SU-DHL-6 (cell line): ENCODE data around the gene FBP1.

Source experiments
- H2AFZ ChIP-seq: fragments of 200-600 bp; sonication (generic); 2 replicates; pipeline ENCODE4 v1.6.1; 2014; ENCODE audit warnings: low read depth, mild to moderate bottlenecking, moderate library complexity, mixed read lengths, antibody characterized with exemption, low read length; ENCODE audit not compliant: severe bottlenecking
- H3F3A ChIP-seq: fragments of 200-600 bp; shearing (Covaris generic); 2 replicates; pipeline ENCODE4 v1.6.0; 2016; ENCODE audit warnings: antibody characterized with exemption, mild to moderate bottlenecking; ENCODE audit not compliant: insufficient read depth
- H3K27ac ChIP-seq: fragments of 200-600 bp; sonication (generic); 2 replicates; pipeline ENCODE4 v1.5.1; 2016; ENCODE audit warnings: low read depth, mild to moderate bottlenecking, low read length, moderate library complexity, mixed read lengths
- H3K27me3 ChIP-seq: fragments of 200-600 bp; sonication (generic), shearing (Covaris generic); 2 replicates; pipeline ENCODE4 v1.6.0; 2014; ENCODE audit warnings: mild to moderate bottlenecking, low read length
- H3K36me3 ChIP-seq: fragments of 200-600 bp; sonication (generic); 2 replicates; pipeline ENCODE4 v1.6.1; 2014; ENCODE audit warnings: mild to moderate bottlenecking, low read length, mixed read lengths
- H3K4me2 ChIP-seq: fragments of 300-600, 200-600 bp; shearing (Covaris generic), sonication (generic); 2 replicates; pipeline ENCODE4 v1.6.0; 2014; ENCODE audit warnings: low read length, low read depth, mild to moderate bottlenecking; ENCODE audit not compliant: poor library complexity, severe bottlenecking
- H3K4me3 ChIP-seq: fragments of 200-600 bp; sonication (generic); 2 replicates; pipeline ENCODE4 v1.5.1; 2014; ENCODE audit warnings: antibody characterized with exemption, low read length, mild to moderate bottlenecking, mixed read lengths; ENCODE audit not compliant: insufficient read depth, poor library complexity, severe bottlenecking
- H3K79me2 ChIP-seq: fragments of 200-600 bp; sonication (generic); 2 replicates; pipeline ENCODE4 v1.6.1; 2014; ENCODE audit warnings: mild to moderate bottlenecking, low read length, moderate library complexity; ENCODE audit not compliant: insufficient read depth
- H3K9ac ChIP-seq: fragments of 200-600 bp; sonication (generic); 2 replicates; pipeline ENCODE4 v1.7.0; 2014; ENCODE audit warnings: mild to moderate bottlenecking, low read length
- H3K9me2 ChIP-seq: fragments of 200-600 bp; sonication (generic); replicated peaks from 2 replicates; pipeline ENCODE4 v1.6.1; 2014; ENCODE audit warnings: low read length; ENCODE audit not compliant: insufficient read depth
- H3K9me3 ChIP-seq: fragments of 200-600 bp; sonication (generic); 2 replicates; pipeline ENCODE4 v1.6.1; 2014; ENCODE audit warnings: low read length, mixed read lengths; ENCODE audit not compliant: insufficient read depth
- H4K20me1 ChIP-seq: fragments of 200-600 bp; sonication (generic); 2 replicates; pipeline ENCODE4 v1.6.1; 2014; ENCODE audit warnings: low read depth, mild to moderate bottlenecking, antibody characterized with exemption, low read length, moderate library complexity, mixed read lengths
- EZH2phosphoT487 ChIP-seq: fragments of 200-600 bp; sonication (generic), shearing (Covaris generic); conservative IDR thresholded peaks from 2 replicates; pipeline ENCODE4 v1.6.1; 2018; ENCODE audit warnings: mild to moderate bottlenecking, antibody characterized with exemption, low read length, moderate library complexity, mixed read lengths
- TF ChIP-seq, protein P1 (sequence below): fragments of 200-600 bp; sonication (generic); IDR thresholded peaks from one replicate; pipeline ENCODE4 v1.5.1; 2017; ENCODE audit warnings: antibody characterized with exemption, mild to moderate bottlenecking, low read length, moderate library complexity; ENCODE audit not compliant: insufficient read depth, poor library complexity, severe bottlenecking

FBP1 gene

DNA sequence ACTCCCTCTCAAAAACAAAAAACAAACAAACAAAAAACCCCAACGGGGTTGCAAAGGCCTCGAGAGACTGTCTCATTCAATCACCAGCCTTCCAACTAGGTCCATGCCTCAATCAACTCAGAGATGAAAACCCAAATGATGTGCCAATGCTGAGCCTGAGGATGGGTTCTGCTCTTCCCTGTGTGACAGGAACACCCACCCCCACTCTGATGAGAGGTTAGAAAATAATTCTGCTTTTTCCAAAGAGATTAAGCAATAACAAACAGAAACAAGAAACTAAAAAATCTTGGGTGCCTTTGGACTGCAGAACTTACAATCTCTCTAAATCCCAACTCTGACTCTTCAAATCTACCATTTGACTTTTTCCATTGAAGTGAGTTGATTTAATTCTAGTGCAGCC is 25.5 kb upstream of the FBP1 start:
- no peaks in the 10 kb centered on the region for H3K79me2 ChIP-seq
- H3K4me2 ChIP-seq: no peak overlapping the region
- no peak overlapping the region for H2AFZ ChIP-seq
- no peaks in the 10 kb centered on the region for H3K9me2 ChIP-seq
- no peak overlapping the region for H3K4me3 ChIP-seq
- no peaks in the 10 kb centered on the region for H3K9me3 ChIP-seq
- H3K36me3 ChIP-seq: no peaks in the 10 kb centered on the region
- TF ChIP-seq, protein P1, sequence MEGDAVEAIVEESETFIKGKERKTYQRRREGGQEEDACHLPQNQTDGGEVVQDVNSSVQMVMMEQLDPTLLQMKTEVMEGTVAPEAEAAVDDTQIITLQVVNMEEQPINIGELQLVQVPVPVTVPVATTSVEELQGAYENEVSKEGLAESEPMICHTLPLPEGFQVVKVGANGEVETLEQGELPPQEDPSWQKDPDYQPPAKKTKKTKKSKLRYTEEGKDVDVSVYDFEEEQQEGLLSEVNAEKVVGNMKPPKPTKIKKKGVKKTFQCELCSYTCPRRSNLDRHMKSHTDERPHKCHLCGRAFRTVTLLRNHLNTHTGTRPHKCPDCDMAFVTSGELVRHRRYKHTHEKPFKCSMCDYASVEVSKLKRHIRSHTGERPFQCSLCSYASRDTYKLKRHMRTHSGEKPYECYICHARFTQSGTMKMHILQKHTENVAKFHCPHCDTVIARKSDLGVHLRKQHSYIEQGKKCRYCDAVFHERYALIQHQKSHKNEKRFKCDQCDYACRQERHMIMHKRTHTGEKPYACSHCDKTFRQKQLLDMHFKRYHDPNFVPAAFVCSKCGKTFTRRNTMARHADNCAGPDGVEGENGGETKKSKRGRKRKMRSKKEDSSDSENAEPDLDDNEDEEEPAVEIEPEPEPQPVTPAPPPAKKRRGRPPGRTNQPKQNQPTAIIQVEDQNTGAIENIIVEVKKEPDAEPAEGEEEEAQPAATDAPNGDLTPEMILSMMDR: no peak
- TF ChIP-seq EZH2phosphoT487: no peak
- H3F3A ChIP-seq: no peaks in the 10 kb centered on the region
- H3K27ac ChIP-seq: no peak overlapping the region
- H3K27me3 ChIP-seq: no peaks in the 10 kb centered on the region
- H3K9ac ChIP-seq: no peak overlapping the region
- H4K20me1 ChIP-seq: no peaks in the 10 kb centered on the region

DNA sequence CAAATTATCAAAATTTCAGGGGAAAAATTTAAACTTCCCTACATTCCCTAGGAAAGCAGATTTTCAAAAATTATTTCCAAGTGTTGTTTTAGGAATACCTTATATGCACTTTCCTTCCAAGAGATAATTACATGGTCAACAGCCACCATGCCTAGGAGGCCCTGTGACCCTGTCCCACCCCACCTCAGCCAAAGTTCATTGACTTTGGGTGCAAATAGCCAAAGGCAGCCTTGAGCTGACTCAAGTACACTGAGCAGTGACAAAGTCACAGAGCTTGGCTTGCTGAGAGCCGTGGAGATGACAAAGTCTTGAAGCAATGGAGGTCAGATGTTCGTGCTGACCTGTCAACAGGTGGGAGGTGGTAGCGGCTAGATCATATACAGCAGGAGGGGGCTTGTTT is 24.3 kb upstream of the FBP1 start:
- no peaks in the 10 kb centered on the region for H3K27me3 ChIP-seq
- H3K27ac ChIP-seq: no peak overlapping the region
- H3K4me3 ChIP-seq: no peak overlapping the region
- no peak overlapping the region for H3K9ac ChIP-seq
- H3K36me3 ChIP-seq: no peaks in the 10 kb centered on the region
- TF ChIP-seq, protein P1: no peak
- no peak for TF ChIP-seq EZH2phosphoT487
- H3F3A ChIP-seq: no peaks in the 10 kb centered on the region
- H2AFZ ChIP-seq: no peak overlapping the region
- no peak overlapping the region for H3K4me2 ChIP-seq
- no peaks in the 10 kb centered on the region for H3K9me3 ChIP-seq
- H3K79me2 ChIP-seq: no peaks in the 10 kb centered on the region
- H4K20me1 ChIP-seq: no peaks in the 10 kb centered on the region
- no peaks in the 10 kb centered on the region for H3K9me2 ChIP-seq

DNA sequence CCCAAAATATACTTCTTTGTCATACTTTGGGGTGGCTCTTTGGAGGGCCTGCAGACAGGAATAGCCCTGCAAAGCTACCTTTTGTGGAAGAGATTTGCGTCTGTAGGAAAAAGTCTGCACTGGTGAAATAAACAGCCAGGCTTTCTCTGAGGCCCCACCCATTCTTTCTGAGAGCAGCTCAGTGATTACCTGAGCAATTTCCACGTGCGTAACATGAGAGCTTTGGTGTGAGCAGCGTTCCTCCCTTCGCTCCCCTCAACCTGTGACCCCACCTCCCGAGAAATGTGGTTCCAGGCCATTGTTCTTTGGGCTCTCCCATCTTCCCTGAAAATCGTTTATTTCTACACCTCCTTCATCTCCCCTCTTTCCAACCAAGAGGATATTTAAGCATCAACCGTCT is 23.8 kb upstream of the FBP1 start:
- Histone ChIP-seq H3K27me3 (no peaks in the 10 kb centered on the region), H3K9ac (no peak overlapping the region), H3K79me2 (no peaks in the 10 kb centered on the region), H3K27ac (no peak overlapping the region), H2AFZ (no peak overlapping the region), H4K20me1 (no peaks in the 10 kb centered on the region), H3K9me3 (no peaks in the 10 kb centered on the region), H3K4me2 (no peak overlapping the region), H3F3A (no peaks in the 10 kb centered on the region), H3K9me2 (no peaks in the 10 kb centered on the region), H3K4me3 (no peak overlapping the region), H3K36me3 (no peaks in the 10 kb centered on the region)
- TF ChIP-seq, protein P1: no peak
- TF ChIP-seq EZH2phosphoT487: no peak
